Caki2 (cell line): ENCODE measurements around the gene GOLGA2. TPM values are rescaled to one million over a fixed set of nuclear protein-coding genes. Genes with fewer than 3 reads are reported as not detected.

Experiments
- DNase-seq: peaks from one replicate; pipeline ENCODE4 v3.0.0-alpha.2; 2015; ENCODE audit warnings: low read depth
- in situ Hi-C: cut with HindIII; loops from 2 replicates; pipeline ENCODE4 v1.10.0; 2016; ENCODE audit warnings: low sequenced_read_pairs, low pct_unique_long_range_greater_than_20kb, mixed read lengths
- total RNA-seq: library from RNA; depleted of rRNA; stranded (reverse); fragments of >200 nt; shearing (Covaris generic); gene quantifications from 2 replicates; pipeline ENCODE4 v1.2.3, GENCODE V29; 2014; ENCODE audit warnings: low replicate concordance; rRNA removed

Gene GOLGA2
- total RNA-seq, 1 experiment from 2014 or later, result 44.6 TPM

DNA sequence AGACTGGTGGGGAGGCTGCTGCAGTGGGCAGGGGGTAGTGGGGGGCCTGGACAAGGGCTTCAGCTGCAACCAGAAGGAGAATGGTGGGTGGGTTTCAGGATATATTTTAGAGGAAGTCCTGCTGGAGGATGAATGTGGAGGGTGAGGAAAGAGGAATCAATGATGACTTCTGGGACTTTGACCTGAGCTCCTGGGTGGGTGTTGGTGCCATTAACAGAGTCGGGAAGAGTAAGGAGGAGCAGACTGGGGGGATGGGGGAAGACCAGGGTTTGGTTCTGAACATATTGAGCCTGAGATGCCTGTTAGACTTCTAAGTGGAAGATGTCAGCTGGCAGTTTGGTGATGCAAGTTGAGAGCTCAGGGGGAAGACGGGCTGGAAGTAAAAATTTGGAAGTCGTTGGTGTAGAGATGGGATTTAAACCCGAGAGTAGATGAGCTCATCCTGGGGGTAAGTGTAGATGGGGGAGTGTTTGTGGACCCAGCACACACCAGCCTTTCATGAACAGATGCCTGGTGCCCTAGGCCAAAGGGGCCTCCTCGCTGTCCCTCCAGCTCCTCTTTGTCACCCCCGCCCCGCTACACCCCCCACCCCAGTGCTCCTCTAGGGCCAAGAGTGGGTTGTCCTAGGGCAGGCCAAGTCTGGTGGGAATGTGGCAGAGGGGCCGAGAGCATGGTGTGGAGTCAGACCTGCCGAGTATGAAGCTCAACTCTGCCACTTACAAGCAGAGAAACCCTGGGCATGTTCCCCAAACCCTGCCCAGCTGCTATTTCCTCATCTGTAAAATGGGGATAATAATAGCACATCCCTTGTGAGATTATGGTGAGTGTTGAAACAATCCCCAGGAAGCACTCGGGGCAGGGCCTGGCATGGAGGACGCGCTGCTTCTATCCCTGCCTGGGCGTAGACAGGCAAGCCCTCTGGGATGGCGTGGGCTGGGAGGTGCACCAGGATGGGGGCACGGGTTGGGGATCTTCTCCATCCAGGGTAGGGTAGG, 68.6 kb downstream of the GOLGA2 start:
- in situ Hi-C loops, result no loop called here
- DNase-seq, result no peak

- DNase-seq, result no peak
- in situ Hi-C loops, result no loop called here
Measured at GRCh38 chr9:128206484-128206883, 69.3 kb downstream of the GOLGA2 start.

Other genes with a start within 250 kb of the GOLGA2 start
- gene NAIF1, start 208.7 kb downstream of the GOLGA2 start, total RNA-seq, result 12.3 and 24.5 TPM in 2 replicates
- 5.0 and 14.5 TPM in 2 replicates for gene SLC25A25, start 207.8 kb downstream of the GOLGA2 start, total RNA-seq
- 93.5 and 114 TPM in 2 replicates for gene PTGES2, start 148.3 kb downstream of the GOLGA2 start, total RNA-seq
- 2.2 TPM in 1 of 2 replicates, not detected in the other for gene LCN2, start 126.6 kb downstream of the GOLGA2 start, total RNA-seq
- gene BBLN, start 115.7 kb downstream of the GOLGA2 start, total RNA-seq, result 172 and 199 TPM in 2 replicates
- gene CIZ1, start 84.4 kb downstream of the GOLGA2 start, total RNA-seq, result 25.6 and 27.7 TPM in 2 replicates
- 15.3 and 22.3 TPM in 2 replicates for gene DNM1, start 72.6 kb downstream of the GOLGA2 start, total RNA-seq
- gene SWI5, start 269 bp upstream of the GOLGA2 start, total RNA-seq, result 97.2 and 141 TPM in 2 replicates
- 17.2 and 29.2 TPM in 2 replicates for gene TRUB2, start 46.4 kb upstream of the GOLGA2 start, total RNA-seq
- 76.4 and 85.3 TPM in 2 replicates for gene COQ4, start 46.8 kb upstream of the GOLGA2 start, total RNA-seq
- gene SLC27A4, start 64.5 kb upstream of the GOLGA2 start, total RNA-seq, result 18.8 and 22.0 TPM in 2 replicates
- gene URM1, start 95.4 kb upstream of the GOLGA2 start, total RNA-seq, result 71.8 and 107 TPM in 2 replicates
- 25.2 and 50.6 TPM in 2 replicates for gene CERCAM, start 144.8 kb upstream of the GOLGA2 start, total RNA-seq
- gene ODF2, start 180.0 kb upstream of the GOLGA2 start, total RNA-seq, result 31.4 and 32.1 TPM in 2 replicates
- 42.4 and 45.8 TPM in 2 replicates for gene GLE1, start 228.7 kb upstream of the GOLGA2 start, total RNA-seq